HG03280 (cell line): ENCODE measurements around the gene DAGLB.
"Not testable (repeated sequence)": the region's sequence is repeated elsewhere in the genome, so short reads cannot be mapped to it uniquely, and the experiment has no call there.

Experiments used
- ATAC-seq: cut with Tn5 transposase; IDR thresholded peaks from one replicate; pipeline ENCODE4 v1.9.1; 2021; ENCODE audit warnings: mild to moderate bottlenecking, moderate library complexity; ENCODE audit not compliant: unreplicated experiment

Gene DAGLB

DNA sequence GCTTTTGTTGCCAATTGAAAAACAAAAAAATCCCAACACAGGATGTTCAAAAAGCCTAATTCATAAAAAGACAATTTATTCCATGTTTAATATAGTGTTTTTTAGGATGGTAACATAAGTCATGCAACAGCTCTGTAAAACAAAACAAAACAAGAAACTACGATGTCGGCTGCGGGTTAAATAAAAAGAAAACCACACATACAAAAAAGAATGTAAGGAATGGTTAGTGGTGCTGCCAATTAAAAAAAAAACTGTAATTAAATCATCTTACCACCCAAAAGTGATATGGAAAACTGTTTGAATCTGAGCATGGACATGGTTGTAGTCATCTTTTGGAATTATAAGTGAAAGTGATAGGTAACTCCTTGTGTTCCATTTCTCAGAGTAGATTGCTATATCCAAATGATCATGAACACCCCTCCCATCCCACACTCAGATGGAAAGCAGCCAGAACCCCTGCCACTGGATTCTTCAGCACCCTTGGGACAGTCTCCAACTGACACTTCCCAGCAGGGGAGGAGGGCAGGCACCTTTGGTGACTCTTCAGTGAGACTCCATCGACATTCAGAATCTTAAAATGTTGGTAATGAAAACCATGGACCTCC is 14.3 kb upstream of the DAGLB start:
- ATAC-seq, result no peak

DNA sequence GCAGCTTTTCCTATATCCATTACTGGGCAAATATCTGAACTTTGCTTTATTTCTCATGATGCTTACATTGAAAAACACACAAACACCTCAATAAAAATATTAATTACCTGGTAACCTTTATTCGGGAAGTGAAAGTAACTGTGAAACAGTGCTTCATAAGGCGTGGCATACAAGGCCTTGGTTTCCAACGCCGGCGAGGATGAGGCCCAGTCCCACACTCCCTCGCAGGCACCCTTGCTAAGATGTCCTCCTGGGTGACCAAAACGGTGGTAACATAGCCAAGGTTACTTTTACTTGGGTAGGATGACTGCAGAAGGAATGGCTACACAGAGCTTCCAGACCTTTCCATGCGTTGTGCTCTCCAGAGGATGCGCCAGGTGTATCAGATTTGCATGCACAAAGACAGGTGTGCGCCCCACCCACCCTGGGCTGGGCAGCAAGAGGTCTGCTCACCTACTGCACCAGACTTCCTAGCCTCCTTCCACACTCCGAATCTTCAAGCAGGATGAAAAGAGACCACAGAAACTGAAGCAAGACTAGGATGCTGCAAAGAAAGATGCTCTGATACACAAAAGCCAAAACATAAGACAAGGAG is 13.3 kb upstream of the DAGLB start:
- no peak for ATAC-seq

GRCh38 chr7:6460303-6460702 is 12.5 kb upstream of the DAGLB start:
- no peak for ATAC-seq

DNA sequence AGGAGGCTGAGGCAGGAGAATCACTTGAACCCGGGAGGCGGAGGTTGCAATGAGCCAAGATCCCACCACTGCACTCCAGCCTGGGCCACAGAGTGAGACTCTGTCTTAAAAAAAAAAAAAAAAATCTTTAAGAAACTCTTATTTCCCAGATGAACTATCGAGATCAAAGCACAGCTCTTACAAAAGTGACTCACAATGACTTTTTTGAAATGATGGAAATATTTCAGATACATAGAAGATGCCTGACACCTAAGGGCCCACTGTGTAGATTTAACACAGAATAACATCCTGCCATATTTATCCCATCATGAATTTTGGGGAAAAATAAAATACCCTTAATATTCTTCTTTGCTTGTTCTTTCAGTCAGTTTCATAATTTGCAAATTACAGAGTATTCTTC is 10.9 kb upstream of the DAGLB start:
- ATAC-seq, result not testable (repeated sequence)

GRCh38 chr7:6453734-6454133 is 6.0 kb upstream of the DAGLB start:
- ATAC-seq, result no peak

- no peak for ATAC-seq
Observed at GRCh38 chr7:6451224-6451705, 3.5 kb upstream of the DAGLB start.

DNA sequence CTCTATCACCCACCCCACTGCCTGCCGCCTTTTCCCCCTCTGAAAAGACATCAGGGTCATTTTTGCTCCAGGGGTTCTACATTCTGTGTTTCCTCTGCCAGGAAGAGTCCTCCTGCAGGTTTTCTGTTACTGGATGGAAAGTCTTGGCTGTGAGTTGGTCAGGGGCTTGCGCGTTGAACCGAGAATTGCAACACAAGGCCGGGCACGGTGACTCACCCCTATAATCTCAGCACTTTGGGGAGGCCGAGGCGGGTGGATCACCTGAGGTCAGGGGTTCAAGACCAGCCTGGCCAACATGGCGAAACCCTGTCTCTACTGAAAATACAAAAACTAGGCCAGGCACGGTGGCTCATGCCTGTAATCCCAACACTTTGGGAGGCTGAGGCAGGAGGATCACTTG is 2.8 kb upstream of the DAGLB start:
- not testable (repeated sequence) for ATAC-seq

DNA sequence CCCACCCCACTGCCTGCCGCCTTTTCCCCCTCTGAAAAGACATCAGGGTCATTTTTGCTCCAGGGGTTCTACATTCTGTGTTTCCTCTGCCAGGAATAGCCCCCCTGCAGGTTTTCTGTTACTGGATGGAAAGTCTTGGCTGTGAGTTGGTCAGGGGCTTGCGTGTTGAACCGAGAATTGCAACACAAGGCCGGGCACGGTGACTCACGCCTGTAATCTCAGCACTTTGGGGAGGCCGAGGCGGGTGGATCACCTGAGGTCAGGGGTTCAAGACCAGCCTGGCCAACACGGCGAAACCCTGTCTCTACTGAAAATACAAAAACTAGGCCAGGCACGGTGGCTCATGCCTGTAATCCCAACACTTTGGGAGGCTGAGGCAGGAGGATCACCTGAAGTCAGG is 2.1 kb upstream of the DAGLB start:
- not testable (repeated sequence) for ATAC-seq

GRCh38 chr7:6448943-6449543 is 1.3 kb upstream of the DAGLB start:
- ATAC-seq, result no peak

DNA sequence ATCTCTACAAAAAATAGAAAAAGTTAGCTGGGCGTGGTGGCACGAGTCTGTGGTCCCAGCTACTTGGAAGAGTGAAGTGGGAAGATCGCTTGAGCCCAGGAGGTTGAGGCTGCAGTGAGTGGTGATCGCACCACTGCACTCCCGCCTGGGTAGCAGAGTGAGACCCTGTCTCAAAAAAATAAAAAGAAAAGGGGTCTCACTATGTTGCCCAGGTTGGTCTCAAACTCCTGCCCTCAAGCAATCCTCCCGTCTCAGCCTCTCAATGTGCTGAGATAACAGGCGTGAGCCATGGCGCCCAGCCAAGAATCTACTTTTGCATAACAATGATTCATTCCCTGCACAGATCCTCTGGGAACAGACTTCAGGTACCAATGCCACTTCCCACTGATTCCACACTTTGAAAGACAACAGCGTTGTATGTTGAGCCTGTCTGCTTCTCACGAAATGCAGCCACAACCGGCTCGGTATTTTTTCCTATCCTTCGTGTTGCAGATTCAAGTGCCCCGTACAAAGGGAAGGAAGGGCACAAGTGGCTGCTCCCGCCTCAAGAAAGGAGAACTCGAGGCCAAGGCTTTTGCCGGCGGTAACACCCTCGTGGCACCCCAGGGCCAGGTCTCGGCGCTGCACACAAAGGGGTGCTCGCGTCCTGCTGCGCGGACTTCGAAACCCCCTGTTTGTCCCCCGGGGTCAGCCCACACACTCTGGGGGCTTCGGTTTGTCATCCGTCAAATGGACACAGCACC is 745 bp downstream of the DAGLB start:
- ATAC-seq, result peak; percentile 23

GRCh38 chr7:6444516-6445269 is 3.1 kb downstream of the DAGLB start:
- no peak for ATAC-seq

GRCh38 chr7:6443372-6443941 is 4.3 kb downstream of the DAGLB start:
- no peak for ATAC-seq

DNA sequence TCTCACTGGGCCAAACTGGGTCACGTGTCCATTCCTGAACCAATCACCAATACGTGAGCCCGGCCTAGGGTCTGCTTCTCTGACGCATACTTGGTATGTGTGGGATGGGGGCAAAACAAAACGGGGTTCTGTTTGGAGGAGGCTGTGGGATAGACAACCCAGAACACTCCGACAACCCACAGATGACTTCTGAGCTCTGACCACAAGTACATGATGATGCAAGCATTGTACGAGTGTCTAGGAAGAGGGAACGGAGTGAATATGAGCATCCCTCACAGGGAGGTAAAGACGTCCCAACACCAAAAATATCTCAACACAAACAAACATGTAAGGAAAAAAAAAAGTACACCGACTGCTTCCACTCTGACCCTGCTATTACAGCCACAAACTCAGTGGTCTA is 5.6 kb downstream of the DAGLB start:
- ATAC-seq, result no peak

- no peak for ATAC-seq
Observed at GRCh38 chr7:6440381-6440780, 7.4 kb downstream of the DAGLB start.

GRCh38 chr7:6438427-6438826 is 9.3 kb downstream of the DAGLB start:
- ATAC-seq, result no peak

DNA sequence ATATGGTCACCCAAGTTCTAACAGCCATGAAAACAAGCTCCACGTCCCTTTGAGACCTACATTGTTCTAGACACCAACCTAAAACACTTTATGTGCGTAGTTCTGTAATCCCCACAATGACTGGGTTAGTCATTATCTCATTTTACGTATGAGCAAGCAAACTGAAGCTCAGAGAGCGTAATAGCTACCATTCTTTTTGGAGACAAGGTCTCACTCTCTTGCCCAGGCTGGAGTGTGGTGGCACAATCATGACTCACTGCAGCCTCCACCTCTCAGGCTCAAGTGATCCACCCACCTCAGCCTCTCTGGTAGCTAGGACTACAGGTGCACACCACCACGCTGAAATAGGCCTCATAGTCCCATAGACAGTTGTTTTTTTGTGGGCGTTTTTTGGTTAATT is 10.5 kb downstream of the DAGLB start:
- no peak for ATAC-seq

GRCh38 chr7:6436385-6436685 is 11.4 kb downstream of the DAGLB start:
- no peak for ATAC-seq

- ATAC-seq, result peak; percentile 88
Observed at GRCh38 chr7:6435486-6436384, 12.0 kb downstream of the DAGLB start.

DNA sequence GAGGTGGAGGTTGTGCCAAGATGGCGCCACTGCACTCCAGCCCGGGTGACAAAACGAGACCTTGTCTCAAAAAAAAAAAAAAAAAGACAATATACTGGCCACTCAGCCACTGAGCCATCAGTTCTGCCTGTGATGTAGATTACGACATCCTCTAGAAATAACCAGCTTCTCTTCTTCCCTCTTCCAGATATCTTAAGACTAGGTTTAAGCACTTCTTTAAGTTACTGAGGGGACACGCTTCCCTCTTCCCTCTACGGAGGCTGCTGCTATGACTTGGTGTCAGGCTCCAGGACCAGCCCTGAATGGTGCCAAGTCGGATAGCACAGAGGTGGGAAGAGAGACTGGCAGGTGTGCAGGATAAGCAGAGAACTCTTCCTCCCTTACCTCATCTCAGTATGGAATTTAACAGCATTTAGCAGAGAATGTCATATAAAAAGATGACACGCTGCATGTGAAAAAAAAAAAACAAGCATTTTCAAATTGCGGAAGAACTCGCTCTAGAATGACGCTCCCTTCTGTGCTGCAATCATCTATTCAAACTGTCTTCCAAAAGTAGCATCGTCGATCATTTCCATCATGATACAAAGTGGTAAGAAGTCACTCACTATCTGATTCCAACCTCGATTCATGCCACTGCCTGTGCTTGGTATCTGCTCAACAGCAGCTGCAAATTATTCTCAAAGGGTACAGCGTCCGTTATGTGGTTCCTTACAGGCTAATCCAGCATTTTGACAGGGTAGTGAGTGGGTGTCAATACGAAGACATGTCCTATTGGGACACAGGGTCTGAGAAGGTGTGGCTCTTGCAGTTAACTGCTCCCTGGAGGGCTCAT is 13.8 kb downstream of the DAGLB start:
- ATAC-seq, result no peak
